ENCODE measurements around the gene AK9.

- no peak for TF ChIP-seq SNAI2 (CRISPR knock-in tag; IDR thresholded peaks at IDR 0.05)
- no peak for TF ChIP-seq ZNF8 (CRISPR knock-in tag; IDR thresholded peaks at IDR 0.05)
- TF ChIP-seq ZNF70 (CRISPR knock-in tag; IDR thresholded peaks at IDR 0.05), result no peak
- no peak for TF ChIP-seq RARB (CRISPR knock-in tag; IDR thresholded peaks at IDR 0.05)
- no peak for TF ChIP-seq ARNTL (CRISPR knock-in tag; IDR thresholded peaks at IDR 0.05; ENCODE audit: borderline replicate concordance, low read depth)
- TF ChIP-seq ZC3H10 (CRISPR knock-in tag; IDR thresholded peaks at IDR 0.05), result no peak
- TF ChIP-seq, protein P1, sequence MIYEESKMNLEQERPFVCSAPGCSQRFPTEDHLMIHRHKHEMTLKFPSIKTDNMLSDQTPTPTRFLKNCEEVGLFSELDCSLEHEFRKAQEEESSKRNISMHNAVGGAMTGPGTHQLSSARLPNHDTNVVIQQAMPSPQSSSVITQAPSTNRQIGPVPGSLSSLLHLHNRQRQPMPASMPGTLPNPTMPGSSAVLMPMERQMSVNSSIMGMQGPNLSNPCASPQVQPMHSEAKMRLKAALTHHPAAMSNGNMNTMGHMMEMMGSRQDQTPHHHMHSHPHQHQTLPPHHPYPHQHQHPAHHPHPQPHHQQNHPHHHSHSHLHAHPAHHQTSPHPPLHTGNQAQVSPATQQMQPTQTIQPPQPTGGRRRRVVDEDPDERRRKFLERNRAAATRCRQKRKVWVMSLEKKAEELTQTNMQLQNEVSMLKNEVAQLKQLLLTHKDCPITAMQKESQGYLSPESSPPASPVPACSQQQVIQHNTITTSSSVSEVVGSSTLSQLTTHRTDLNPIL (CRISPR knock-in tag; IDR thresholded peaks at IDR 0.05; ENCODE audit: low read depth), result no peak
- TF ChIP-seq, protein P2, sequence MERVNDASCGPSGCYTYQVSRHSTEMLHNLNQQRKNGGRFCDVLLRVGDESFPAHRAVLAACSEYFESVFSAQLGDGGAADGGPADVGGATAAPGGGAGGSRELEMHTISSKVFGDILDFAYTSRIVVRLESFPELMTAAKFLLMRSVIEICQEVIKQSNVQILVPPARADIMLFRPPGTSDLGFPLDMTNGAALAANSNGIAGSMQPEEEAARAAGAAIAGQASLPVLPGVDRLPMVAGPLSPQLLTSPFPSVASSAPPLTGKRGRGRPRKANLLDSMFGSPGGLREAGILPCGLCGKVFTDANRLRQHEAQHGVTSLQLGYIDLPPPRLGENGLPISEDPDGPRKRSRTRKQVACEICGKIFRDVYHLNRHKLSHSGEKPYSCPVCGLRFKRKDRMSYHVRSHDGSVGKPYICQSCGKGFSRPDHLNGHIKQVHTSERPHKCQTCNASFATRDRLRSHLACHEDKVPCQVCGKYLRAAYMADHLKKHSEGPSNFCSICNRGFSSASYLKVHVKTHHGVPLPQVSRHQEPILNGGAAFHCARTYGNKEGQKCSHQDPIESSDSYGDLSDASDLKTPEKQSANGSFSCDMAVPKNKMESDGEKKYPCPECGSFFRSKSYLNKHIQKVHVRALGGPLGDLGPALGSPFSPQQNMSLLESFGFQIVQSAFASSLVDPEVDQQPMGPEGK (CRISPR knock-in tag; IDR thresholded peaks at IDR 0.05; ENCODE audit: borderline replicate concordance), result no peak
- TF ChIP-seq BACH2 (CRISPR knock-in tag; IDR thresholded peaks at IDR 0.05; ENCODE audit: borderline replicate concordance), result no peak
- TF ChIP-seq ESRRG (CRISPR knock-in tag; IDR thresholded peaks at IDR 0.05), result no peak
- no peak for TF ChIP-seq ZFP3 (CRISPR knock-in tag; IDR thresholded peaks at IDR 0.05)
- no peak for TF ChIP-seq CSRNP3 (CRISPR knock-in tag; IDR thresholded peaks at IDR 0.05)
- no peak for TF ChIP-seq OSR1 (CRISPR knock-in tag; IDR thresholded peaks at IDR 0.05)
These were observed 242.4 kb downstream of the AK9 start for GRCh38 chr6:109448615-109449014.

Measured in SK-N-SH treated with all-trans-retinoic acid at 6 μM for 48 hours (cell line).